A549 (cell line): Measurements from ENCODE around the gene LLGL2. TPM values are rescaled to one million over a fixed set of nuclear protein-coding genes. Genes with fewer than 3 reads are reported as not detected.

Source experiments
- ATAC-seq, 2 experiments: fragments of 200-7000 bp in 1 of 2; fragments of >200 bp in 1 of 2; cut with Nextera tagmentation in 1 of 2; cut with Tn5 transposase in 1 of 2; 3 replicates each; pipeline versions ENCODE4 v1.8.0 to v1.9.1; 2018 to 2020; ENCODE audit warnings: mild to moderate bottlenecking in 1 of 2, moderate library complexity in 1 of 2
- CTCF ChIA-PET: fragments of 300-600 bp; sonication (Branson Sonifier 250); formaldehyde crosslinking; extraction: SDS; loops from one replicate; lab custom pipeline; 2021; ENCODE audit warnings: antibody characterized with exemption, inconsistent platforms; lab: Yijun Ruan, JAX
- POLR2A ChIA-PET: fragments of 350-600 bp; formaldehyde crosslinking; extraction: SDS; loops from one replicate; lab custom pipeline; 2021; ENCODE audit warnings: antibody characterized with exemption, inconsistent platforms; lab: Yijun Ruan, JAX
- DNase-seq, 2 experiments: peaks; one replicate each; pipeline versions ENCODE4 v3.0.0 to v3.0.0-alpha.2; 2011 to 2016; ENCODE audit warnings: low read depth in 1 of 2, low spot score in 1 of 2
- FAIRE-seq: peaks from 2 replicates; lab custom pipeline; 2011; peaks lifted over from hg19 to GRCh38; lab: Jason Lieb, UNC
- H3K27ac ChIP-seq, 2 experiments: fragments of >200 bp; sonication (Bioruptor Twin); formaldehyde crosslinking; 3 replicates each; pipeline ENCODE4 v1.5.1; 2016 to 2017
- H3K4me1 ChIP-seq: fragments of >200 bp; sonication (Bioruptor Twin); formaldehyde crosslinking; 3 replicates; pipeline ENCODE4 v1.6.1; 2016
- H3K4me2 ChIP-seq: fragments of >200 bp; sonication (Bioruptor Twin); formaldehyde crosslinking; 3 replicates; pipeline ENCODE4 v1.6.1; 2016
- H3K4me3 ChIP-seq: fragments of >200 bp; sonication (Bioruptor Twin); formaldehyde crosslinking; 3 replicates; pipeline ENCODE4 v1.5.1; 2016
- H3K9me3 ChIP-seq: fragments of >200 bp; sonication (Bioruptor Twin); formaldehyde crosslinking; 3 replicates; pipeline ENCODE4 v1.6.1; 2016
- ATOH8 ChIP-seq: fragments of 250-450 bp; sonication (Bioruptor Pico); IDR thresholded peaks from 2 replicates; pipeline ENCODE4 v1.5.0; 2020; ENCODE audit warnings: low read depth, mild to moderate bottlenecking, moderate library complexity
- CEBPB ChIP-seq, 2 experiments: fragments of >200 bp in 1 of 2; sonication (Bioruptor Twin) in 1 of 2; formaldehyde crosslinking in 1 of 2; IDR thresholded peaks; 2 replicates each; pipeline ENCODE4 v1.6.1; 2012 to 2016
- CTCF ChIP-seq: fragments of >200 bp; sonication (Bioruptor Twin); formaldehyde crosslinking; IDR thresholded peaks from 3 replicates; pipeline ENCODE4 v1.5.1; 2016
- E2F6 ChIP-seq: IDR thresholded peaks from 2 replicates; pipeline ENCODE4 v1.6.1; 2012; ENCODE audit warnings: low read depth, borderline replicate concordance
- EHF ChIP-seq: fragments of 250-450 bp; sonication (Bioruptor Pico); IDR thresholded peaks from 2 replicates; pipeline ENCODE4 v1.5.0; 2020; ENCODE audit warnings: mild to moderate bottlenecking
- ELK1 ChIP-seq: fragments of 150-350 bp; IDR thresholded peaks from 2 replicates; pipeline ENCODE4 v1.6.1; 2014; ENCODE audit warnings: low read depth, mild to moderate bottlenecking, low read length
- HDAC2 ChIP-seq: fragments of 200-600 bp; sonication (generic); IDR thresholded peaks from 2 replicates; pipeline ENCODE4 v1.6.1; 2016
- HOXB13 ChIP-seq: fragments of 250-450 bp; sonication (Bioruptor Pico); IDR thresholded peaks from 2 replicates; pipeline ENCODE4 v1.5.0; 2020; ENCODE audit warnings: low read depth, mild to moderate bottlenecking, moderate library complexity
- JUNB ChIP-seq: fragments of >200 bp; sonication (Bioruptor Twin); formaldehyde crosslinking; IDR thresholded peaks from 2 replicates; pipeline ENCODE4 v1.6.1; 2016
- MAFK ChIP-seq: fragments of 450-650 bp; IDR thresholded peaks from 2 replicates; pipeline ENCODE4 v1.6.1; 2014; ENCODE audit not compliant: partially characterized antibody
- MAX ChIP-seq: IDR thresholded peaks from 2 replicates; pipeline ENCODE4 v1.6.1; 2012
- MYC ChIP-seq: IDR thresholded peaks from 2 replicates; pipeline ENCODE4 v1.6.1; 2012; ENCODE audit warnings: mild to moderate bottlenecking, inconsistent platforms, low read length, improper control_type of control experiment, borderline replicate concordance
- NR3C1 ChIP-seq: fragments of >200 bp; sonication (Bioruptor Twin); formaldehyde crosslinking; IDR thresholded peaks from 3 replicates; pipeline ENCODE4 v1.6.1; 2017
- PBX3 ChIP-seq: IDR thresholded peaks from 2 replicates; pipeline ENCODE4 v1.6.1; 2012
- POLR2A ChIP-seq: IDR thresholded peaks from 2 replicates; pipeline ENCODE4 v1.6.1; 2012; ENCODE audit warnings: mild to moderate bottlenecking, low read length
- POLR2AphosphoS2 ChIP-seq: conservative IDR thresholded peaks from 2 replicates; pipeline ENCODE4 v1.6.1; 2012; ENCODE audit warnings: low read length, improper control_type of control experiment, inconsistent platforms
- RAD21 ChIP-seq, 2 experiments: fragments of >200 bp in 1 of 2; sonication (Bioruptor Twin) in 1 of 2; formaldehyde crosslinking in 1 of 2; IDR thresholded peaks in 1 of 2; conservative IDR thresholded peaks in 1 of 2; 2 replicates in 1 of 2; 3 replicates in 1 of 2; pipeline ENCODE4 v1.6.1; 2012 to 2018; ENCODE audit warnings: inconsistent platforms in 1 of 2
- RARB ChIP-seq: fragments of 250-450 bp; sonication (Bioruptor Pico); IDR thresholded peaks from 2 replicates; pipeline ENCODE4 v1.8.0; 2021; ENCODE audit warnings: mild to moderate bottlenecking, moderate library complexity
- REST ChIP-seq: fragments of 200-600 bp; sonication (generic); IDR thresholded peaks from 2 replicates; pipeline ENCODE4 v1.6.1; 2016; ENCODE audit warnings: antibody characterized with exemption, mild to moderate bottlenecking, moderate library complexity
- RFX5 ChIP-seq: fragments of 450-650 bp; IDR thresholded peaks from 2 replicates; pipeline ENCODE4 v1.7.1; 2014; ENCODE audit warnings: antibody characterized with exemption, mild to moderate bottlenecking, moderate library complexity
- RNF2 ChIP-seq: fragments of 200-600 bp; sonication (generic); IDR thresholded peaks from 2 replicates; pipeline ENCODE4 v1.6.1; 2016; ENCODE audit warnings: low read depth, mild to moderate bottlenecking, antibody characterized with exemption, moderate library complexity, borderline replicate concordance
- SREBF2 ChIP-seq: fragments of 450-650 bp; IDR thresholded peaks from 2 replicates; pipeline ENCODE4 v1.6.1; 2014; ENCODE audit warnings: mild to moderate bottlenecking, moderate library complexity
- ZFP36 ChIP-seq: fragments of 450-650 bp; IDR thresholded peaks from 2 replicates; pipeline ENCODE4 v1.6.1; 2014; ENCODE audit warnings: borderline replicate concordance; ENCODE audit not compliant: partially characterized antibody
- ZNF302 ChIP-seq: fragments of 250-450 bp; sonication (Bioruptor Pico); IDR thresholded peaks from 2 replicates; pipeline ENCODE4 v1.9.0; 2021; ENCODE audit warnings: inconsistent platforms, mild to moderate bottlenecking, moderate library complexity
- WGBS: methylation state at CpG from one replicate; pipeline ENCODE4 v1.1.6; 2017; ENCODE audit errors: missing lambda C conversion rate; 5-methylcytosine and 5-hydroxymethylcytosine counted together
- polyA plus RNA-seq, 4 experiments: library from polyadenylated mRNA; depleted of rRNA in 3 of 4; stranded (reverse); fragments of >200 nt; fragmentation: RNase III in 1 of 4; extraction: RNeasy Plus Mini Kit Qiagen cat#74134 plus additional on column Dnase treatment in 1 of 4; gene quantifications; 2 replicates in 3 of 4; 3 replicates in 1 of 4; pipeline ENCODE4 v1.2.3, GENCODE V29; 2011 to 2017

LLGL2 gene
- polyA plus RNA-seq, 2 of the 4 experiments (the other 2 are of a cell fraction), result 18.9 to 35.0 TPM

GRCh38 chr17:75491680-75492079 lies 33.8 kb upstream of the LLGL2 start:
- TF ChIP-seq CTCF, result no peak
- TF ChIP-seq RAD21 (conservative IDR thresholded peaks at IDR 0.05 in 1 of 2, IDR thresholded peaks at IDR 0.05 in 1 of 2), result no peak
- TF ChIP-seq MAFK, result no peak
- TF ChIP-seq ELK1, result no peak
- TF ChIP-seq POLR2A, result no peak
- TF ChIP-seq RFX5, result no peak
- no peak for TF ChIP-seq RARB (CRISPR knock-in tag)
- no peak for TF ChIP-seq PBX3
- TF ChIP-seq POLR2AphosphoS2, result no peak
- no peak for TF ChIP-seq ATOH8 (CRISPR knock-in tag)
- no peak for TF ChIP-seq RNF2
- TF ChIP-seq NR3C1, result no peak
- no peak for TF ChIP-seq EHF (CRISPR knock-in tag)
- TF ChIP-seq HDAC2, result no peak
- TF ChIP-seq JUNB, result no peak
- TF ChIP-seq MAX, result no peak
- Histone ChIP-seq H3K27ac (no peak overlapping the region), H3K4me1 (no peaks in the 10 kb centered on the region), H3K9me3 (no peaks in the 10 kb centered on the region), H3K4me3 (no peak overlapping the region), H3K4me2 (no peak overlapping the region)
- ChIA-PET POLR2A (no interaction called here), CTCF (interaction anchor here (1.1 to 4.9 kb wide), 3 partner anchors 13 to 20 kb away, joined by 3 to 40 read pairs (median 3); no protein-coding TSS in a partner anchor)
- no peak for DNase-seq
- 87% methylated on average over 14 of the region's 15 CpGs for WGBS
- no peak for ATAC-seq
- FAIRE-seq, result no peak

- no peak overlapping the region for H3K27ac ChIP-seq
- no peak for ATAC-seq
- H3K4me1 ChIP-seq, result no peaks in the 10 kb centered on the region
- 90% methylated on average over 17 of the region's 23 CpGs for WGBS
- DNase-seq, result no peak
- no peak for FAIRE-seq
- ChIA-PET POLR2A (interaction anchor here (0.5 kb wide), 1 partner anchor 78 kb away, joined by 5 read pairs; no protein-coding TSS in a partner anchor), CTCF (interaction anchor here (1.1 to 4.9 kb wide), 4 partner anchors 9 to 21 kb away, joined by 3 to 40 read pairs (median 4); no protein-coding TSS in a partner anchor)
- H3K4me2 ChIP-seq, result no peak overlapping the region
- no peaks in the 10 kb centered on the region for H3K9me3 ChIP-seq
- H3K4me3 ChIP-seq, result no peak overlapping the region
- TF ChIP-seq CTCF (no peak), HOXB13 (CRISPR knock-in tag) (no peak), CEBPB (IDR thresholded peaks at IDR 0.05) (no peak), SREBF2 (no peak), REST (no peak), MYC (no peak), ZNF302 (CRISPR knock-in tag) (no peak), E2F6 (no peak), RARB (CRISPR knock-in tag) (no peak), ZFP36 (no peak)
These were observed 32.8 kb upstream of the LLGL2 start for GRCh38 chr17:75492555-75493168.
